BJ (cell line): Measurements from ENCODE around the gene NEGR1. TPM values are rescaled to one million over a fixed set of nuclear protein-coding genes. Genes with fewer than 3 reads are reported as not detected.

ENCODE experiments used
- CTCF ChIA-PET: fragments of 350-600 bp; formaldehyde crosslinking; extraction: SDS; loops from one replicate; lab custom pipeline; 2021; ENCODE audit warnings: antibody characterized with exemption, inconsistent platforms; lab: Yijun Ruan, JAX
- POLR2A ChIA-PET: fragments of 300-600 bp; sonication (Branson Sonifier 250); formaldehyde crosslinking; extraction: SDS; loops from one replicate; lab custom pipeline; 2021; ENCODE audit warnings: antibody characterized with exemption; lab: Charles Lee
- DNase-seq: peaks from one replicate; pipeline ENCODE4 v3.0.0-alpha.2; 2011; ENCODE audit warnings: low read depth
- H3K27me3 ChIP-seq: 2 replicates; pipeline ENCODE4 v1.6.0; 2011; ENCODE audit warnings: low read length; ENCODE audit not compliant: control insufficient read depth, insufficient read depth
- H3K36me3 ChIP-seq: 2 replicates; pipeline ENCODE4 v1.5.1; 2011; ENCODE audit warnings: low read length; ENCODE audit not compliant: control insufficient read depth, insufficient read depth
- H3K4me3 ChIP-seq: 2 replicates; pipeline ENCODE4 v1.5.1; 2011; ENCODE audit warnings: low read depth, mild to moderate bottlenecking, control low read depth, low read length
- CTCF ChIP-seq: IDR thresholded peaks from 2 replicates; pipeline ENCODE4 v1.5.1; 2011; ENCODE audit warnings: low read depth, mild to moderate bottlenecking, control low read depth, inconsistent platforms, low read length, moderate library complexity; ENCODE audit not compliant: insufficient read depth
- polyA plus RNA-seq: library from polyadenylated mRNA; depleted of rRNA; stranded (reverse); fragments of >200 nt; gene quantifications from 2 replicates; pipeline ENCODE4 v1.2.3, GENCODE V29; 2011

The NEGR1 gene
- polyA plus RNA-seq, 1 experiment: 15.4 TPM

DNA sequence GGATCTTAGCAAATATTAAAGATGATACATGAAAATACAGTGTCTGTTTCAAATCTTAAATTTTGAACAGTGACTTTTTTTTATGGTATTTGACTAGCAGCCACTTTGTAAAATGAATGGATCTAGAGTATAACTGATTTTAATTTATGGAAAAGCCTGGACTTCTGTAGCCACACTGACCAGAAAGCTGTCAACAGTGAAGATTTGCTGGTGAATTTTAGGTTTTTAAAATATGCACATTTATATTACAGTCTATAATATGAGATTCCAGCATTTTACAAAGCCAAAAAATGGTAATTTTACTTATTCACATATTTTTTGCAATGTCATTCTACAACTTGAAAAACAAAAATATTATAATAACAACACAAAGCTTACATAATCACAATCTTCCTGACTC, 131.8 kb downstream of the NEGR1 start:
- no peaks in the 10 kb centered on the region for H3K36me3 ChIP-seq
- H3K27me3 ChIP-seq: no peaks in the 10 kb centered on the region
- ChIA-PET CTCF (interaction anchor here (0.6 kb wide), 1 partner anchor 1060 kb away, joined by 3 read pairs; no protein-coding TSS in a partner anchor), POLR2A (no interaction called here)
- H3K4me3 ChIP-seq: no peak overlapping the region
- no peak for DNase-seq
- TF ChIP-seq CTCF: no peak

DNA sequence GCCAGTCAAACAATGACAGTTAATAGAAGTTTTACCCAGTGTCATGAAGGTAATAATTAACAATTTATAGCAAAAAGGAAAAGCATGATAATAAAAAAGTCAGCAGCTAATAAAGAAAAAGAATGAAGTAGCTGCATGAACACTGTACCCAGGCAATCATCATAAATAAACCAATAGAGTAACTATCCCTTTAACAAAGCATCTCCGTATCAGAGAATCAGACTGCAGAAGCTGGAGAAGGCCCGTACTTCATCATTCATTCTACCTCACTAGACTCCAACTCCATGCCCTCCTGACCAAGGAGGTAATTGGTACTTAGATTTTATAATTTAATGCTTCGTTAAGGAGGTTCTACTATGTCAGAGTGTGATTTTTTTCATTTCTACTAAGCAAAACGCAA, 140.5 kb downstream of the NEGR1 start:
- CTCF ChIA-PET: no interaction called here
- H3K4me3 ChIP-seq: no peak overlapping the region

GRCh38 chr1:72140222-72140621, 142.1 kb downstream of the NEGR1 start:
- POLR2A ChIA-PET: no interaction called here

More for the DNA sequence above, 140.5 kb downstream of the NEGR1 start:
- no peak for TF ChIP-seq CTCF
- POLR2A ChIA-PET: no interaction called here
- Histone ChIP-seq H3K36me3 (no peaks in the 10 kb centered on the region), H3K27me3 (no peaks in the 10 kb centered on the region)
- DNase-seq: no peak

DNA sequence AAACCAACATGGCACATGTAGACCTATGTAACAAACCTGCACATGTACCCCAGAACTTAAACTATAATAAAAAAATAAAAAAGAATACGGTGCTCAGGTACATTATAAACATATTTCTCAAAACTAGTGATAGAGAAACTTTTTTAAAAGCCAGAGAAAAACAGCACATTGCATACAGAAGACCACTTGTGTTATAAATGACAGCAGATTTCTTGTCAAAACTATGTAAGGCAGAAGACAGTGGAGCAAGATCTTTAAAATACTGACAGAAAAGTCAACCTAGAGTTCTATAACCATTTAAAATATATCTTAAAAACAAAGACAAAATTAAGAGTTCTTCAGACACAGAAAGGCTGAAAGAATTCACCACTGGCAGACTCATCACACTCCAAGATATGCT, 144.7 kb downstream of the NEGR1 start:
- no peak for DNase-seq
- no peak for TF ChIP-seq CTCF
- Histone ChIP-seq H3K27me3 (no peaks in the 10 kb centered on the region), H3K36me3 (no peaks in the 10 kb centered on the region), H3K4me3 (no peak overlapping the region)
- ChIA-PET CTCF (no interaction called here), POLR2A (no interaction called here)

More at GRCh38 chr1:72140222-72140621, 142.1 kb downstream of the NEGR1 start:
- Histone ChIP-seq H3K27me3 (no peaks in the 10 kb centered on the region), H3K36me3 (no peaks in the 10 kb centered on the region), H3K4me3 (no peak overlapping the region)
- no peak for DNase-seq
- TF ChIP-seq CTCF: no peak
- CTCF ChIA-PET: no interaction called here

DNA sequence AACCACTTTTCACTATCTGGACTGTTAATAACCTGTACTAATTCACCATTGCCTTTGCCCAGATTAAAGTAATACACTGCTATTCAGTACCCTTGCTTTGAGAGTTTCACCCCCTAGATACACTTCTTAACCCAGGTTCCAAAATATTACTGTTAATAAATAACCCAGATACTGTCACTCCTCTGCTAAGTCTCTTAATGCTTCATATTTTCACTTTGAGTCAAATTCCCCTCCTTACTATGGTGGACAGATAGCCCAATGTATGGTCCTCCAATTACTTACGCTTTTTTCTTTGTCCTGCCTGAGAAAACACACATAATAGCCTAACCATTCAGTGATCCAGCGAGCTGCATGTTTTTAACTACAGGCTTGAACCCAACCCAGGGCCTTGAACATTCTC, 152.5 kb downstream of the NEGR1 start:
- CTCF ChIA-PET: no interaction called here
- POLR2A ChIA-PET: no interaction called here
- no peak for TF ChIP-seq CTCF
- DNase-seq: no peak
- Histone ChIP-seq H3K36me3 (no peaks in the 10 kb centered on the region), H3K27me3 (no peaks in the 10 kb centered on the region), H3K4me3 (no peak overlapping the region)
